GM19397 (cell line): Measurements from ENCODE around the gene ROBO1.

Experiments
- ATAC-seq: cut with Tn5 transposase; IDR thresholded peaks from one replicate; pipeline ENCODE4 v1.9.1; 2021; ENCODE audit warnings: mild to moderate bottlenecking, moderate library complexity; ENCODE audit not compliant: unreplicated experiment

The ROBO1 gene

DNA sequence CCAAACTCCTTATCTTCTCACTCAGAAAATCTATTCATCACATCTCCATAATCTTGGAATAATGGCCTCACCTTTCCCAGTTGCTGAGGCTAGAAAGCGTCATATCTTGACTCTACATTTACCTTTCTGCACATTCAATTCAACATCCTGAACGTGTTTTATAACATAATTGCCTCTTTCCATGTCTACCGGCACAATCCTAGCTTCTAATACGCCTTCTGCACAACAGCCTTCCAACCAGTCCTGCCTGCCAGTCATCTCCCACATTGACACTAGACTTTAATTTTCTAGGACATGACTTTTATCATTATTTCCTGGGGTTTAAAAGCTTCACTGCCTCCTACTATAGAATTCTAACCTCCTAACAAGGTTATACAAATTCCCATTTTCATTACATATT is 906.6 kb downstream of the ROBO1 start:
- no peak for ATAC-seq

DNA sequence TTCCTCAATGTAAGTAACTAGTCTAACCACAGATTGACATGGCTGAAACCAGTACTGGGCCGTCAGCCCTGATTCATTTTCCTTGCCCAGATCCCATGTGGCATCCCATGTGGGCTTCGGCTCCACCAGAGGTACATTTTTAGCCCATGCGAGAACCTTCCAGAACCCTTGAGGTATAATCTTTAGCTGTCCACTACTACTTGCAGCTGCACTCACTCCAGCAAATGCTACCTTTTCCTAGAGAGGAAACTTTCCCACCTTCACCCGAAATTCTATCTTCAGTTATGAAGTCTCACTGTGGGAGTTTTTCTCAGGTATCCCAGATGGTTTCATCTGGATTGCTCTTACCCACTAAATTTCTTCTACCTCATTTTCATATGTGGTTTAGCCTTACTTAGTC is 907.2 kb downstream of the ROBO1 start:
- no peak for ATAC-seq

GRCh38 chr3:78858910-78859309 is 908.9 kb downstream of the ROBO1 start:
- ATAC-seq, result no peak

DNA sequence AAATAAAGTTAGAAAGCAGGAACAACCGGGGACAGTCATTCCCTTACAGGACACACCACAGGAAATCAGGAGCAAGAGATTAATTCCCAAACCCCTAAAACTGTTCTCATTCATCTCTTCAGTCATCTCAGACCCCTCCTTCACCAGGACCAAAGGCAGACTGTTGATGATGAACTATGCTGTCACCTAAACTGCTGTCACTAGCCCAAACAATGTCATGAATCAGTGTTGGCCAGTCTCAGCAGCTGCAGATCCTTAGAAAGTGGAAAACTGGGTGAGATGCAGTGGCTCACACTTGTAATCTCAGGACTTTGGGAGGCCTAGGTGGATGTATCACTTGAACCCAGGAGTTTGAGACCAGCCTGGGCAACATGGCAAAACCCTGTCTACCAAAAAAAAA is 909.6 kb downstream of the ROBO1 start:
- ATAC-seq, result no peak

DNA sequence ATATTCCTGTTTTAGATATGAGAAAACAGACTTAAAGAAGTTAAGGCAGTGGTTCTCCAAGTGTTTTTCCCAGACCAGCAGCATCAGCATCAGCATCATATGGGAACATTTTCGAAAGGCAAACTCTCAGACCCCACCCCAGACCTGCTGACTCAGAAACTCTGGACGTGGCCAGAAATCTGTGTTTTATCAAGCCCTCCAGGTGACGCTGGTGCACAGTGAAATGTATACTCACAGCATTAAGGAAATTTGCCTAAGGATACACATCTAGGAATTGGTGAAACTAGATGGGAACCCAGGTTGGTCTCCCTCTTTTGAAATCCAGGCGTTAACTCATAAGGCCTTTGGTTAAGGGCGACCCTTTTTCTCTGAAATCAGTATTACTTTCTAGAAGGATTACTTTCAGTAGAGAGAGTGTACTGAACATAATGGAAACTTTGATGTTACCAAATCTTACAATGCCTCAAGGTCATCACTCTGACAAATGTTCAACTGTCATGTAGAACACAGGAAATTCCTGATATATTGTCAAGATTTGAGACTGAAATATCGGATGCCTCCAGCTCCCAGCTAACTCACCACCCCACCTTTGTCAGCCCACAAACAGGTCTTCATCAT is 910.2 kb downstream of the ROBO1 start:
- no peak for ATAC-seq

- ATAC-seq, result no peak
These were observed 911.6 kb downstream of the ROBO1 start for GRCh38 chr3:78856164-78856563.

- ATAC-seq, result no peak
These were observed 912.6 kb downstream of the ROBO1 start for GRCh38 chr3:78855190-78855589.

GRCh38 chr3:78848392-78849288 is 919.2 kb downstream of the ROBO1 start:
- no peak for ATAC-seq

- no peak for ATAC-seq
These were observed 920.2 kb downstream of the ROBO1 start for GRCh38 chr3:78847603-78848002.

DNA sequence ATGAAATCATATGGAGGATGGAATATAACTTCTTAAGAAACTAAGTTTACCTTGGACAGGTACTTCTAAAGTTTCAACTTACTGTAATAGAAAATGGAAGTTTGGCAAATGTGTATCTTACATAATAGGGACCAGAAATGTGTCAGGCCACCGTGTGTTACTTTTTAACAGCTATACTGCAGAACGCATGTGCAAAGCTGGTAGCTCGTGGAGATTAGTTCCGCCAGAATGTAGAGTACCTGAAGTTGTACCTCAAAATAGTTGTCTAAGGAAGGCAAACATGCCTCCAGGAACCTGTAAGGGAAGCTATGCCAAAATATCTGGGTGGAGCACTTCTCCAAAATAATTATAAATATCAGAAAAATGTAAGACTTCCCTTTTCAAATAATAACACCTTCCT is 920.6 kb downstream of the ROBO1 start:
- ATAC-seq, result no peak

DNA sequence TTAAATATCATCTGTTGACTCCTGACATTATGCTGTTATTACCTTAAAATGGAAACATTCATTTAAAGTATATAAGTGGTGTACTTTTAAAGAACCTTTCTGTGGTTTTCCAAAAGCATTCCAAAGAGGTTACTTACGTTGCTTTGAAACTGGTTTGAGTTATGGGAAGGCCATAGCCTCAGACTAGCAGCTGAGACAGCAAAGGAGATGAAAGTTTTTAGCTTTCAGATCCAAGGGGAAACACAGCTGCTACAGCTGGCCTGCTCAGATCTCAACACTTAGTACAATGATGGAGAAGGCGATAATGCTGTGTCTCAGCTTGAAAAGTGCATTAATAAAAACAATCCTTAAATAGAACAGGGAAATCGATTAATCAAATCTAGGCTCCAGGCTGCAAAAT is 921.1 kb downstream of the ROBO1 start:
- ATAC-seq, result no peak

GRCh38 chr3:78845605-78846004 is 922.2 kb downstream of the ROBO1 start:
- no peak for ATAC-seq

GRCh38 chr3:78844307-78844706 is 923.5 kb downstream of the ROBO1 start:
- no peak for ATAC-seq

DNA sequence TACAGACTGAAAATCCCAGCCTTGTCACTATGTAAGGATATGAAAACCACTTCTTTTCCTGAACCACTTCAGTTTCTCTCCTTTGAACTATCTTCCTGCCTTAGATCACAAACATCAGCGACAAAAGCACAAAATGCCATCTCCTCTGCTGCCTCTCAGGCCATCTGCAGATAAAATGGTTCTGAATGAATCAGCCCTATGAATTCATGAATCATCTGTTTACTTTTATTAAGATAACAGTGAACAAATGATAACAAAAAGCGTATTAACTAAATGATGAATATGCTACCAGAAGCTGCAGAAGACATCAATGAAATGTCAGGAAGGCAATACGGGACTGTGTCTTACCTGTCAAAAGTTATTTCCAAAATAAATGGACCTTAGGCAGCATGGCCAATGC is 928.1 kb downstream of the ROBO1 start:
- ATAC-seq, result no peak

GRCh38 chr3:78838362-78838761 is 929.4 kb downstream of the ROBO1 start:
- no peak for ATAC-seq

GRCh38 chr3:78834910-78835309 is 932.9 kb downstream of the ROBO1 start:
- no peak for ATAC-seq

- no peak for ATAC-seq
These were observed 935.0 kb downstream of the ROBO1 start for GRCh38 chr3:78832785-78833204.

DNA sequence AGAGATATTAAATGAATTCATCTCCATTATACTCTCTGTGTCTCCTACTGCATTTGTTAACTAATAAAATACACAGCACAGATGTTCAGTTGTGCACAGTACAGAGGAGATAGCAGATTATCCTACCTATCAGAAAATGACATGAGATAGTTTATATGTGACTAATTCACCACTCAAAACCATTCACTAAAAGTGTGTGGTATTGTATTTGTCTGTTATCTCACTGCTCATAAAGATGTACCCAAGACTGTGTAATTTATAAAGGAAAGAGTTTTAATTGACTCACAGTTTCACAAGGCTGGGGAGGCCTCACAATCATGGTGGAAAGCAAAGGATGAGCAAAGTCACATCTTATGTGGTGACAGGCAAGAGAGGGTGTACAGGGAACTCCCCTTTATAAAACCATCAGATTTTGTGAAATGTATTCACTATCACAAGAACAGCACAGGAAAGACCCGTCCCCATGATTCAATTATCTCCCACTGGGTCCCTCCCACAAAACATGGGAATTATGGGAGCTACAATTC is 936.3 kb downstream of the ROBO1 start:
- ATAC-seq, result no peak

DNA sequence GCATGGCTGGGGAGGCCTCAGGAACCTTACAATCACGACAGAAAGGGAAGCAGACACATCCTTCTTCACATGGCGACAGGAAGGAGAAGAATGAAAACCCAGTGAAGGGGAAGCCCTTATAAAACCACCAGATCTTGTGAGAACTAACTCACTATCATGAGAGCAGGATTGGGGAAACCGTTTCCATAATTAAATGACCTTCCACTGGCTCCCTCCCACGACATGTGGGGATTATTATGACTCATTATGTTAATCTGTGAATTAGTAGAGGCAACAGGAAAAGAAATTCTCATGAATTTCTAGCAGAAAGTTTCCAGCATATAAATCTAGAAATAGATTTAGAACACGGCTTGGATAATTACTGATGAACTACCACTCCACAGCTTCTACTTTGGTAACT is 937.3 kb downstream of the ROBO1 start:
- ATAC-seq, result no peak

- ATAC-seq, result no peak
These were observed 940.2 kb downstream of the ROBO1 start for GRCh38 chr3:78827618-78828017.

DNA sequence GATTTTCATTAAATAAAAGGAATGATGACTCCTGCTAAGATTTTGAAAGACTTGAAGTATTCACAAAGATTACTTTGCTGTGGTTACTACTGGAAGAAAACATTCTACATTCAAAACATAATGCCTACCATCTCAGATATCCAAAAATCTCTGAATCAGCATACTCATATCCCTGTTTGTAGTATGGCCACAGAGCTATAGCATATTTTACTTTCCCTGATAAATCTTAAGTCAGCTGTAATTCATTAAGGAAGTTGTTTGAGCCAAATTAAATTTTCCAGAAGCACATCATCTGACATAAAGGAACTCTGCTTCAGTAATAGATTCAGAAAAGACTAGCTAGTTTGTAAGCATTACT is 942.0 kb downstream of the ROBO1 start:
- ATAC-seq, result no peak

DNA sequence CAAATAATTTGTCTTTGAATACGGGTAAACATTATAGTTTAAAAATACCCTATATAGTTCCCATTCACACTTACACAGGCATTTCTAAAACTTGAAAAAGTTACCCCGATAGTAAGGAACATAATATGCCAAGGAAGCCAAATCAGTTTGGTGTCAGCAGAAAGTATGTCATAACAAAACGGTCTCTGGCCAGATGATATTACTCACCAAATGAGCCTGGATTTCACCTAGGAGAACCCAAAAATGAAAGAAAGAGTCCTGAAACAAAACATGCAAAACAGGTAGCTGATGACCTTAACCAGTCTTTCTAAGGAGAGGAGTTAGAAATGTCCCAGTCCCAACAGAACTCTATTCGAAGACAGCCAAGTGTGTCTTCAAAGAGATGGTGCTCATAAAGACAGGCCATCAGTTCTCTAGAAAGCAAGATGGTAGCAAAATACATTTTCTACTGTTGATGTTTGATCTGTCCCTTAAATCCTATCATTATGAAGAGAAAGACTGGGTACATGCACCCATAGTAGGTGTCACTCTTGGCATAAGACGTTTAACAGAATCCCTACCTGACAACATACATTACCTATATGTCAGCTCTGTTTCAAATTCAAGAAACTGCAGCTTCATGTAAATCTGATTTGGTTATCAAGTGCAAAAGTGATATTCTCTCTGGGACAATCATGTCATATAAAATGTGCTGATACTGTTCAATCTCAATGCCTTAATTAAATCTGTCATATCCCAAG is 942.5 kb downstream of the ROBO1 start:
- no peak for ATAC-seq
